IgD-negative memory B cell (primary cell): ENCODE results near the gene ANKRD44. TPM values are rescaled to one million over a fixed set of nuclear protein-coding genes. Genes with fewer than 3 reads are reported as not detected.

Experiments
- H3K27ac Mint-ChIP-seq, 3 donors: one replicate each; pipeline ENCODE4 v1.8.0; 2020 to 2022; ENCODE audit warnings: mild to moderate bottlenecking in 3 of 3, mixed read lengths in 3 of 3, moderate library complexity in 1 of 3
- H3K27me3 Mint-ChIP-seq: one replicate; pipeline ENCODE4 v1.8.0; 2021; ENCODE audit warnings: mixed read lengths
- H3K36me3 Mint-ChIP-seq: one replicate; pipeline ENCODE4 v1.8.0; 2020; ENCODE audit warnings: mild to moderate bottlenecking, mixed read lengths
- H3K4me1 Mint-ChIP-seq, 3 donors: one replicate each; pipeline ENCODE4 v1.8.0; 2020 to 2022; ENCODE audit warnings: mixed read lengths in 3 of 3, mild to moderate bottlenecking in 1 of 3
- H3K4me3 Mint-ChIP-seq, 4 donors: one replicate each; pipeline ENCODE4 v1.8.0; 2020 to 2022; ENCODE audit warnings: mild to moderate bottlenecking in 4 of 4, mixed read lengths in 4 of 4, moderate library complexity in 3 of 4
- H3K9me3 Mint-ChIP-seq, 3 donors: one replicate each; pipeline ENCODE4 v1.8.0; 2020 to 2021; ENCODE audit warnings: mixed read lengths in 3 of 3, mild to moderate bottlenecking in 1 of 3
- polyA plus RNA-seq: library from polyadenylated mRNA; unstranded; fragments of 300-500 nt; fragmentation: Illumina TruSeq; gene quantifications from one replicate; pipeline ENCODE4 v1.2.3, GENCODE V29; 2021

ANKRD44 gene
- polyA plus RNA-seq, 1 donor from 2014 or later = 91.6 TPM

- peaks cover 72 to 94% (median 89%) of the 10 kb centered on the region in 3 donors for H3K4me1 Mint-ChIP-seq
- no peaks in the 10 kb centered on the region for H3K9me3 Mint-ChIP-seq
- no peaks in the 10 kb centered on the region for H3K27me3 Mint-ChIP-seq
- H3K4me3 Mint-ChIP-seq = peak overlapping the region; percentile 74 to 90 (median 88)
- H3K36me3 Mint-ChIP-seq = peaks cover 3% of the 10 kb centered on the region
- peak overlapping the region; percentile 86 to 95 (median 92) for H3K27ac Mint-ChIP-seq
Observed at GRCh38 chr2:197212344-197213262, 98.0 kb downstream of the ANKRD44 start.

- Mint-ChIP-seq H3K9me3 (no peaks in the 10 kb centered on the region), H3K4me3 (peak overlapping the region; percentile 74 to 90 (median 88)), H3K27ac (peak overlapping the region; percentile 86 to 95 (median 92)), H3K27me3 (no peaks in the 10 kb centered on the region), H3K36me3 (peaks cover 3% of the 10 kb centered on the region), H3K4me1 (peaks cover 71 to 94% (median 90%) of the 10 kb centered on the region in 3 donors)
Observed at GRCh38 chr2:197211881-197212342, 98.7 kb downstream of the ANKRD44 start.

GRCh38 chr2:197210430-197210829, 100.2 kb downstream of the ANKRD44 start:
- Mint-ChIP-seq H3K27me3 (no peaks in the 10 kb centered on the region), H3K4me1 (peaks cover 66 to 93% (median 90%) of the 10 kb centered on the region in 3 donors), H3K27ac (peak overlapping the region; percentile 86 to 95 (median 92)), H3K36me3 (no peaks in the 10 kb centered on the region), H3K4me3 (peak overlapping the region; percentile 63 to 93 (median 88)), H3K9me3 (no peaks in the 10 kb centered on the region)

GRCh38 chr2:197209742-197210408, 100.7 kb downstream of the ANKRD44 start:
- H3K27me3 Mint-ChIP-seq = no peaks in the 10 kb centered on the region
- no peaks in the 10 kb centered on the region for H3K9me3 Mint-ChIP-seq
- no peaks in the 10 kb centered on the region for H3K36me3 Mint-ChIP-seq
- peak overlapping the region; percentile 63 to 93 (median 84) for H3K4me3 Mint-ChIP-seq
- peaks cover 68 to 93% (median 90%) of the 10 kb centered on the region in 3 donors for H3K4me1 Mint-ChIP-seq
- H3K27ac Mint-ChIP-seq = peak overlapping the region; percentile 86 to 95 (median 92)

- peaks cover 64 to 95% (median 88%) of the 10 kb centered on the region in 3 donors for H3K4me1 Mint-ChIP-seq
- peaks cover under 1% of the 10 kb centered on the region for H3K36me3 Mint-ChIP-seq
- peak overlapping the region; percentile 86 to 95 (median 92) for H3K27ac Mint-ChIP-seq
- peak overlapping the region; percentile 63 to 93 (median 84) for H3K4me3 Mint-ChIP-seq
- no peaks in the 10 kb centered on the region for H3K27me3 Mint-ChIP-seq
- no peaks in the 10 kb centered on the region for H3K9me3 Mint-ChIP-seq
Observed at GRCh38 chr2:197209246-197209645, 101.3 kb downstream of the ANKRD44 start.

- Mint-ChIP-seq H3K36me3 (peaks cover 1% of the 10 kb centered on the region), H3K9me3 (no peaks in the 10 kb centered on the region), H3K27ac (peak overlapping the region; percentile 86 to 95 (median 92)), H3K4me3 (peak overlapping the region; percentile 18 to 93 (median 78)), H3K4me1 (peaks cover 63 to 92% (median 85%) of the 10 kb centered on the region in 3 donors), H3K27me3 (no peaks in the 10 kb centered on the region)
Observed at GRCh38 chr2:197208841-197209240, 101.7 kb downstream of the ANKRD44 start.

- no peaks in the 10 kb centered on the region for H3K27me3 Mint-ChIP-seq
- H3K27ac Mint-ChIP-seq = peak overlapping the region; percentile 86 to 95 (median 92)
- peak overlapping the region; percentile 14 to 90 (median 82) for H3K4me3 Mint-ChIP-seq
- H3K4me1 Mint-ChIP-seq = peaks cover 54 to 90% (median 84%) of the 10 kb centered on the region in 3 donors
- H3K9me3 Mint-ChIP-seq = no peaks in the 10 kb centered on the region
- H3K36me3 Mint-ChIP-seq = peaks cover 8% of the 10 kb centered on the region
Observed at GRCh38 chr2:197208024-197208423, 102.6 kb downstream of the ANKRD44 start.

GRCh38 chr2:197207598-197207997, 103.0 kb downstream of the ANKRD44 start:
- H3K36me3 Mint-ChIP-seq = peaks cover 9% of the 10 kb centered on the region
- H3K9me3 Mint-ChIP-seq = no peaks in the 10 kb centered on the region
- H3K27me3 Mint-ChIP-seq = no peaks in the 10 kb centered on the region
- H3K4me1 Mint-ChIP-seq = peaks cover 50 to 88% (median 81%) of the 10 kb centered on the region in 3 donors
- H3K4me3 Mint-ChIP-seq = peak overlapping the region; percentile 14 to 90 (median 82)
- H3K27ac Mint-ChIP-seq = peak overlapping the region; percentile 86 to 95 (median 92)

- Mint-ChIP-seq H3K36me3 (peaks cover 11% of the 10 kb centered on the region), H3K4me1 (peaks cover 47 to 86% (median 81%) of the 10 kb centered on the region in 3 donors), H3K27me3 (no peaks in the 10 kb centered on the region), H3K4me3 (peak overlapping the region; percentile 14 to 90 (median 82)), H3K27ac (peak overlapping the region; percentile 86 to 95 (median 92)), H3K9me3 (no peaks in the 10 kb centered on the region)
Observed at GRCh38 chr2:197207106-197207505, 103.5 kb downstream of the ANKRD44 start.

GRCh38 chr2:197205585-197206215, 104.9 kb downstream of the ANKRD44 start:
- Mint-ChIP-seq H3K36me3 (peaks cover 11% of the 10 kb centered on the region), H3K27me3 (no peaks in the 10 kb centered on the region), H3K4me1 (peaks cover 46 to 85% (median 80%) of the 10 kb centered on the region in 3 donors), H3K9me3 (no peaks in the 10 kb centered on the region), H3K4me3 (peak overlapping the region; percentile 65 to 82 (median 72)), H3K27ac (peak overlapping the region; percentile 86 to 95 (median 92))

GRCh38 chr2:197204519-197205250, 105.9 kb downstream of the ANKRD44 start:
- Mint-ChIP-seq H3K36me3 (peaks cover 11% of the 10 kb centered on the region), H3K4me1 (peaks cover 48 to 84% (median 80%) of the 10 kb centered on the region in 3 donors), H3K27ac (peak overlapping the region; percentile 86 to 95 (median 92)), H3K9me3 (no peaks in the 10 kb centered on the region), H3K27me3 (peaks cover 2% of the 10 kb centered on the region), H3K4me3 (peak overlapping the region in 3 of 4 donors; percentile 15 to 82 (median 76))

GRCh38 chr2:197201874-197202273, 108.7 kb downstream of the ANKRD44 start:
- peak overlapping the region in 3 of 4 donors; percentile 3 to 30 (median 3) for H3K4me3 Mint-ChIP-seq
- peaks cover 44 to 80% (median 73%) of the 10 kb centered on the region in 3 donors for H3K4me1 Mint-ChIP-seq
- peaks cover 2% of the 10 kb centered on the region for H3K27me3 Mint-ChIP-seq
- peak overlapping the region; percentile 79 to 90 (median 86) for H3K27ac Mint-ChIP-seq
- peaks cover 11% of the 10 kb centered on the region for H3K36me3 Mint-ChIP-seq
- no peaks in the 10 kb centered on the region for H3K9me3 Mint-ChIP-seq

GRCh38 chr2:197200762-197201058, 109.9 kb downstream of the ANKRD44 start:
- Mint-ChIP-seq H3K27me3 (peaks cover 2% of the 10 kb centered on the region), H3K27ac (peak overlapping the region; percentile 40 to 94 (median 90)), H3K36me3 (peaks cover 11% of the 10 kb centered on the region), H3K4me1 (peaks cover 51 to 81% (median 75%) of the 10 kb centered on the region in 3 donors), H3K4me3 (peak overlapping the region in 2 of 4 donors; percentile 49 to 84), H3K9me3 (no peaks in the 10 kb centered on the region)
